ENCODE results near the gene PSMD11.

- no peak for TF ChIP-seq EZH2 (IDR thresholded peaks at IDR 0.05; ENCODE audit: low read length)
- TF ChIP-seq, protein P1, sequence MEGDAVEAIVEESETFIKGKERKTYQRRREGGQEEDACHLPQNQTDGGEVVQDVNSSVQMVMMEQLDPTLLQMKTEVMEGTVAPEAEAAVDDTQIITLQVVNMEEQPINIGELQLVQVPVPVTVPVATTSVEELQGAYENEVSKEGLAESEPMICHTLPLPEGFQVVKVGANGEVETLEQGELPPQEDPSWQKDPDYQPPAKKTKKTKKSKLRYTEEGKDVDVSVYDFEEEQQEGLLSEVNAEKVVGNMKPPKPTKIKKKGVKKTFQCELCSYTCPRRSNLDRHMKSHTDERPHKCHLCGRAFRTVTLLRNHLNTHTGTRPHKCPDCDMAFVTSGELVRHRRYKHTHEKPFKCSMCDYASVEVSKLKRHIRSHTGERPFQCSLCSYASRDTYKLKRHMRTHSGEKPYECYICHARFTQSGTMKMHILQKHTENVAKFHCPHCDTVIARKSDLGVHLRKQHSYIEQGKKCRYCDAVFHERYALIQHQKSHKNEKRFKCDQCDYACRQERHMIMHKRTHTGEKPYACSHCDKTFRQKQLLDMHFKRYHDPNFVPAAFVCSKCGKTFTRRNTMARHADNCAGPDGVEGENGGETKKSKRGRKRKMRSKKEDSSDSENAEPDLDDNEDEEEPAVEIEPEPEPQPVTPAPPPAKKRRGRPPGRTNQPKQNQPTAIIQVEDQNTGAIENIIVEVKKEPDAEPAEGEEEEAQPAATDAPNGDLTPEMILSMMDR (optimal IDR thresholded peaks at IDR 0.05 in 1 of 3, IDR thresholded peaks at IDR 0.05 in 1 of 3, conservative IDR thresholded peaks at IDR 0.05 in 1 of 3; ENCODE audit: extremely low read depth in 1 of 3, insufficient read depth in 2 of 3, low read length in 3 of 3): no peak
Measured at GRCh38 chr17:32486111-32486700, 41.9 kb downstream of the PSMD11 start.
